HG03108 (cell line): Measurements from ENCODE around the gene RNASE7.
"Not testable (repeated sequence)": the region's sequence is repeated elsewhere in the genome, so short reads cannot be mapped to it uniquely, and the experiment has no call there.

Experiments
- ATAC-seq: cut with Tn5 transposase; IDR thresholded peaks from one replicate; pipeline ENCODE4 v1.9.1; 2021; ENCODE audit warnings: moderate library complexity; ENCODE audit not compliant: unreplicated experiment

Gene RNASE7, protein sequence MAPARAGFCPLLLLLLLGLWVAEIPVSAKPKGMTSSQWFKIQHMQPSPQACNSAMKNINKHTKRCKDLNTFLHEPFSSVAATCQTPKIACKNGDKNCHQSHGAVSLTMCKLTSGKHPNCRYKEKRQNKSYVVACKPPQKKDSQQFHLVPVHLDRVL

GRCh38 chr14:21041676-21042433 lies at the start of gene RNASE7:
Gene RNASE7, plus strand, starts transcription at chr14:21042362. Its CDS starts 631 bp downstream, at chr14:21042993.
- ATAC-seq = no peak

DNA sequence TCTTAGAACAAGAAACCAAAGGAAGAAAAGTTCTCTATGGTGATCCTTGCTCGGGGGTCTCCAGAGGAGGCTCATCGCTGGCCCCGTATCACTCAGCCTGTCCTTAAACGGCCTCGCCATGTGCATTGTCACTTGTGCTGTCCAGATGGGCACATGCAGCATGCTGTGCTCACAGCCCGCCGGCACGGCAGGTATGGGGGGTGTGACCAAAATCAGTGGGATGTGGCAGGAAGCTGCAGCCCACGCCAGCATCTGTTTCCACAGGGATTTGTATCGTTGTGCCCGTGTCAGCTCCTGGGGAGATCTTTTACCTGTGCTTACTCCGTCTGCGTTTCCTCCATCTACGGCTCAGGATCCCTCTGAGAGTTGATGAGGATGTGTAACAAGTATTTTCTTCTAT lies 45.6 kb upstream of the RNASE7 start:
- ATAC-seq = no peak

GRCh38 chr14:20997115-20997514 lies 45.0 kb upstream of the RNASE7 start:
- ATAC-seq = no peak

- ATAC-seq = no peak
Measured at GRCh38 chr14:20997564-20997963, 44.6 kb upstream of the RNASE7 start.

GRCh38 chr14:20998139-20998538 lies 44.0 kb upstream of the RNASE7 start:
- no peak for ATAC-seq

GRCh38 chr14:20998674-20999366 lies 43.3 kb upstream of the RNASE7 start, which contains the start of gene SLC39A2:
Gene SLC39A2, plus strand, starts transcription at chr14:20999293. Its CDS starts 154 bp downstream, at chr14:20999447.
- no peak for ATAC-seq

DNA sequence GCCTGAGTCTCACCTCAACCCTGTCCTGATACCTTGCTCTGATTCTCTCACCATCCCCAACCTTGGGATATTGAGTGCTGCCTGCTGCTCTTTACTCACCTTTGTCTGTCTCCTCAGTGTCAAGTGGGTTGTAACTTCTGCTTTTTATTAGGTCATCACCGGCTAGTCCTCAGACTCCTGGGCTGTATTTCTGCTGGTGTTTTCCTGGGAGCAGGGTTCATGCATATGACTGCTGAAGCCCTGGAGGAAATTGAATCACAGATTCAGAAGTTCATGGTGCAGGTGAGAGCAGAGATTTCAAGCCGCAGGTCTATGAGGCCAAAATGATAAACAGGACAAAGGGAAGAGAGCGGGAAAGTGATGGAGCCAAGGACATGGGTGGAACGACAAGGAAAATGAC lies 42.6 kb upstream of the RNASE7 start:
- no peak for ATAC-seq

- ATAC-seq = no peak
Measured at GRCh38 chr14:21001218-21001617, 40.9 kb upstream of the RNASE7 start.

DNA sequence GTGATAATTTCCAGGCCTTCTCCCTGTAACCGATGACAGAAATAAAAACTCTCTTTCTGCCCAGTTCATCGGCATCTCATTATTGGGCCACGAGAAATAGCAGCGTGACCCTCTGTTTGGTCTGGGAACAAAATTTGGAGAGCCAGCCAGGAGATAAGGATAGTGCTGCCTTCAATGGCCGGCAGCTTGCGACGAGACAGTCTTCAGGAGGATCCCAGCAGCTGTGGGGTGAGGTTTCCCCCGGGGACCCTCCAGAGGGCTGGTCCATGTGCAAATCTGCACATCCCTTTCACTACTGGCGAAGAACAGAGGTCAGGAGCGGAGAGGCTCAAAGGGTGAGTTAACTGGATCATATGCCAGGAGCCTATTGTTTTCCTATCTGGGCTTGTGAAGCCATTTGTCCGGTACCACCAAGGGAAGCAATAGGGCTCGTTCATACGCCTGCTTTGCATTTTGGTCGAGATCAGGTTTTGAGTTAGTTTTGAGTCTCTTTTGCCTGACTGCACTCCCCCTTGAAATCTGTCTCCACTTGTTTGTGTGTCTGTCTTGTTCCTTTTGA lies 38.3 kb upstream of the RNASE7 start:
- no peak for ATAC-seq

DNA sequence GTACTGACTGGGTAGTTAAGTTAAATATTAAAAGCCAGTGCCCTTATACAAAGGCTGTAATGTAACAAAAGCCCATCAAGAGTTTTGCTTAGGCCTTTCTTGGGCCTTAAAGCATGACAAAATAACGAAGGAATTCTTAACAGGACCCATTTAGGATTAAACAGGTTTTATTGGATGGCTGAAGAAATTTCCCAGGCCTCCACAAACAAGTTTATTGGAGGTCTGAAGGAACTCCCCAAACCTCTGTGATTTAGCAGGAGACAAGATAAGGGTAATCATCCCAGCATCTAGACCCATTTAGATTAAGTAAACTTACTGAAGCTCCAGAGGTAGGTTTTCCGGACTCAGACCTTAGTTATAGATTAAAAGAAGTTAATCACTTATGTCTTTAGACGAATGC lies 32.4 kb upstream of the RNASE7 start:
- not testable (repeated sequence) for ATAC-seq

GRCh38 chr14:21011136-21011535 lies 31.0 kb upstream of the RNASE7 start:
- no peak for ATAC-seq

DNA sequence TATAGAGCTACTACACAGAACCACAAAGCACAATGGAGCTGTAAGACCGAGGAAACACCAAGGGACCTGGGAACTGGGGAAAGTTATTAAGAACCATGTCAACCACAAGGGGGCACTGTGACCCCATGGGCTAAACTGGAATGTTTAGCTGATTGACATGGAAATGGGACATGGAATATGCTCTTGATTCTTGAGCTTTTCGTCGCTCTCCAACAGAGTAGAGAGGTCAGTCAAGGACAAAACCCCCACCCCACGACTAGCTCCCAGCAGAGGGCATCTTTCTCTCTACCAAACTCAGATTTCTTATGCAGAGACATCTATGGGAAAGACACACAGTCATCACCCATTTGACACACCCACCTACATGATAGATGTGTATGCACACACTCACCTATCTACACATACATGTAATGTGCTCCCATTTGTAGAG lies 27.4 kb upstream of the RNASE7 start:
- ATAC-seq = peak; percentile 54

DNA sequence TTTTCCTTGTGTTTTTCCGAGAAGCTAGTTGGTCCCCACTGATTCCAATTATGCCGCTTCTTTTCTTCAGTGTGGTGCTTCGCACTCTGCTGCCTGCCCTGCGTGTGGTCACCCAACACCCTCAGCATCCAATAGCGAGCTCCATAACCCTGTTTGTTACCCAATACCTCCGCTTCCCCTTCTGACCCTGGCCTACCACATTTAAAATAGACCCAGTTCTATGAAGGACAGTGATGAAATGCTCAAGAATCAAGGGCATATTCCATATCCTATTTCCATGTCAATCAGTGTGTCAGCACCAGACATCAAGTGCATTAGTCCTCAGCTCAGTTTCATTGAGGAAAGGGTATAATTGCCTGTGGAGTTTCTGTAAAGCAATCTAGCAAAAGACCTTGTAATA lies 26.9 kb upstream of the RNASE7 start:
- no peak for ATAC-seq

- no peak for ATAC-seq
Measured at GRCh38 chr14:21016413-21017190, 25.6 kb upstream of the RNASE7 start.

DNA sequence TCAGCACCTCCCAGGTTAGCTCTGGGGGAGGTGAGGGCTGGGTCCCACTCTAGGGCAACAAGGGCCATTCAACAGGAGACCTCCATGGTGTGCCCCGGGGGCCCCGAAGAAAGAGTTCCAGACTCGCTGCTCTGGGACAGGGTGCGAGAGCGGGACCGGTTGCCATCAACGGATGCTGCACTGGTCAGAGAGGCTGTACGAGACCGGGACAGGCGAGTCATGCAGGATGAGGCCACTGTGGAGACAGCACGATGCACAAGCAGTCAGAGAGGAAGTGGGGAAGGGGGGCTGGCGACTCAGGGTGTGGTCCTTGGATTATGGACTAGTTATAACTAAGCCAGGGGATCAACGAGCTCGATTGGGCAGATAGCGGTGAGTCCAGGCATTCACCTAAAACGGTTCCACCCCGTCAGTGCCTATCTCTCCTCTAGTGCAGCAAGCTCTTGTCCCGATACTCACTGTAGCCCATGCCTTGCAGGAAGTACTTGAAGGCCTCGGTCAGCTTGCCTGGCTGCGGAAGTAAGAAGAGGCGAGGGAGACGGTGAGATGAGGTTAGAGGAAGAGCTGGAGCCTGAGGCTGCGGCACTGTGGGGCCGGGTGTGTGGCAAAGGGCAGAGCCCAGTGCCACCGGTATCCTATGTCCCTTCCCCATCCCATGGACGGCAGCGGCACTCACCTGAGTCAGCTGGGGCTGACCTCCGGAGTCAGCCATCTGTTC lies 24.5 kb upstream of the RNASE7 start:
- no peak for ATAC-seq

DNA sequence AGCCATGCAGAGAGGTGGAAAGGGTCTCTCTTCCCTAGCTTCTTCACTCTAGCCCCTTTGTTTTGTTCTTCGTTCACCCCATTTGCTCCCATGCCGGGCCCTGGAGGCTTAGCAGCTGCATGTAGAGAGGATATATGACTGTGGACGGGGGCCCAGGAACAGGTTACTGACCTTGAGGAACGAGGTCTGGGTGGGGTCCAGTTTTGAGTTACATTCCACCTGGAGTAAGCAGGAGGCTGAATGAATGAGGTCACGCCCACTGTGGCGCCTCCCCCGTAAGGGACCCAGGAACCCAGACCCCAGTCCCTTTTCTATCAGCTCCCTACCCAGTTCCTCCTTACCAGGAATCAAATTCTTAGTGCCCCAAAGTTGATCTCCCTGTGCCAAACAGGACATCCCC lies 23.9 kb upstream of the RNASE7 start:
- ATAC-seq = no peak

GRCh38 chr14:21018781-21019180 lies 23.4 kb upstream of the RNASE7 start:
- ATAC-seq = no peak

DNA sequence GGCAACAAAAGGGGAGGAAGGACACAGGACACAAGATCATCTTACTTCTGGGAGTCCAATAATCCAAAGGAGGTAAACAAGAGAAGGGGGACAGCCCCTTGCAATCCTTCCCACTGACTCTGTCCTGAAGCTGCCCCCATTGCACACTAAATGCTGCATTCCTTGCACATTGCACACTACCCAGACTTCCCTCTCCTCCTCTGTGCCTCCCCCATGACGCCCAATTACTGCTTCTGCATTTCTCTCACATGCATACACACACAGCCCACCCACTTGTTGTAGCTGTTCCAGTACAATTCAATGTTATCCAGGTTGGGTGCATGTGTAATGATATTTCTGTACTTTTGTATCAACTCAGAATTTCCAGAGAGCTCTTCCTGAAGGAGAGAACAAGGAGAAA lies 22.8 kb upstream of the RNASE7 start:
- ATAC-seq = no peak

GRCh38 chr14:21020977-21021545 lies 21.1 kb upstream of the RNASE7 start:
- ATAC-seq = no peak

- ATAC-seq = no peak
Measured at GRCh38 chr14:21022686-21023085, 19.5 kb upstream of the RNASE7 start.
